ENCODE results near the gene LRBA.

GRCh38 chr4:150514709-150515108 is 500.4 kb downstream of the LRBA start:
- no peak for TF ChIP-seq CTCF (IDR thresholded peaks at IDR 0.05 in 4 of 5, conservative IDR thresholded peaks at IDR 0.05 in 1 of 5)
- TF ChIP-seq POLR2A (IDR thresholded peaks at IDR 0.05) = no peak

Measured in gastrocnemius medialis (tissue), 4 donors.